Endothelial cell of umbilical vein (primary cell): ENCODE results near the gene CCDC190.

ENCODE experiments used
- EZH2 ChIP-seq: IDR thresholded peaks from 2 replicates; pipeline ENCODE4 v1.6.1; 2012; ENCODE audit warnings: borderline replicate concordance, low read depth, mild to moderate bottlenecking, moderate library complexity, low read length, inconsistent platforms; ENCODE audit not compliant: severe bottlenecking
- JUN ChIP-seq: IDR thresholded peaks from 2 replicates; pipeline ENCODE4 v1.6.1; 2011; ENCODE audit warnings: borderline replicate concordance, low read depth; ENCODE audit not compliant: insufficient read length, insufficient read depth
- MYC ChIP-seq: IDR thresholded peaks from one replicate; pipeline ENCODE4 v1.6.1; 2011; ENCODE audit warnings: mild to moderate bottlenecking, low read depth, low read length
- POLR2A ChIP-seq: IDR thresholded peaks from 2 replicates; pipeline ENCODE4 v1.6.1; 2012; ENCODE audit warnings: low read depth, mild to moderate bottlenecking, control low read depth, low read length
- POLR2AphosphoS5 ChIP-seq: IDR thresholded peaks from 2 replicates; pipeline ENCODE4 v1.6.1; 2012; ENCODE audit warnings: low read depth, mild to moderate bottlenecking, control low read depth, low read length, moderate library complexity; ENCODE audit not compliant: insufficient read depth
- TF ChIP-seq, protein P1 (sequence below), 2 donors: IDR thresholded peaks; 1 replicate in 1 of 2; 2 replicates in 1 of 2; pipeline ENCODE4 v1.5.1; 2011; ENCODE audit warnings: low read length in 2 of 2, mild to moderate bottlenecking in 2 of 2, moderate library complexity in 2 of 2, control low read depth in 1 of 2, inconsistent platforms in 1 of 2, low read depth in 1 of 2; ENCODE audit not compliant: insufficient read depth in 1 of 2; ENCODE audit errors: extremely low read depth in 1 of 2

DNA sequence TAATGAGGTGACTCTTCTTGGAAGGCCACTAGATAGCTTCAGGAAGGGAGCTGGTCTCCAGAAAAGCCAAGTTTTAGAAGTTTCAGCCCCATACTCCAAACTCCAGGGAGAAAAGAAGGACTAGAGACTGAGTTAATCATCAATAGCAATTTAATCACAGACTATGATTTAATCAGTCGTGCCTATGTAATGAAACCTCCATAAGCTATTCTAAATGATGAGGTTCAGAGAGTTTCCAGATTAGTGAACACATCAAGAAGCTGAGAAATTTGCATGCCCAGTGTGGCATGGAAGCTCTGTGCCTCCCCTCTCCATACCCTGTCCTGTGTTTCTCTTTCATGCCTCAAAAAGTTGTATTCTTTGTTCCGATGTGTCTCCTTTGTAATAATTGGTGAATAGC, 49.2 kb upstream of the CCDC190 start:
- TF ChIP-seq POLR2A (no peak), JUN (no peak), EZH2 (no peak), POLR2AphosphoS5 (no peak), MYC (no peak)
- TF ChIP-seq, protein P1, sequence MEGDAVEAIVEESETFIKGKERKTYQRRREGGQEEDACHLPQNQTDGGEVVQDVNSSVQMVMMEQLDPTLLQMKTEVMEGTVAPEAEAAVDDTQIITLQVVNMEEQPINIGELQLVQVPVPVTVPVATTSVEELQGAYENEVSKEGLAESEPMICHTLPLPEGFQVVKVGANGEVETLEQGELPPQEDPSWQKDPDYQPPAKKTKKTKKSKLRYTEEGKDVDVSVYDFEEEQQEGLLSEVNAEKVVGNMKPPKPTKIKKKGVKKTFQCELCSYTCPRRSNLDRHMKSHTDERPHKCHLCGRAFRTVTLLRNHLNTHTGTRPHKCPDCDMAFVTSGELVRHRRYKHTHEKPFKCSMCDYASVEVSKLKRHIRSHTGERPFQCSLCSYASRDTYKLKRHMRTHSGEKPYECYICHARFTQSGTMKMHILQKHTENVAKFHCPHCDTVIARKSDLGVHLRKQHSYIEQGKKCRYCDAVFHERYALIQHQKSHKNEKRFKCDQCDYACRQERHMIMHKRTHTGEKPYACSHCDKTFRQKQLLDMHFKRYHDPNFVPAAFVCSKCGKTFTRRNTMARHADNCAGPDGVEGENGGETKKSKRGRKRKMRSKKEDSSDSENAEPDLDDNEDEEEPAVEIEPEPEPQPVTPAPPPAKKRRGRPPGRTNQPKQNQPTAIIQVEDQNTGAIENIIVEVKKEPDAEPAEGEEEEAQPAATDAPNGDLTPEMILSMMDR (IDR thresholded peaks at IDR 0.05; ENCODE audit: extremely low read depth in 1 of 2, insufficient read depth in 1 of 2, low read depth in 1 of 2, low read length in 2 of 2) = no peak
